MM.1S (cell line): Measurements from ENCODE around the gene NCOA3.

ENCODE experiments used
- DNase-seq: peaks from one replicate; pipeline ENCODE4 v3.0.0-alpha.2; 2015
- H2AFZ ChIP-seq: fragments of 300-600 bp; sonication (generic); 2 replicates; pipeline ENCODE4 v1.6.0; 2016; ENCODE audit warnings: antibody characterized with exemption, low read length
- H3F3A ChIP-seq: fragments of 300-600 bp; sonication (generic); 2 replicates; pipeline ENCODE4 v1.6.1; 2016; ENCODE audit warnings: mild to moderate bottlenecking, antibody characterized with exemption, low read length, moderate library complexity, mixed read lengths; ENCODE audit not compliant: insufficient read depth
- H3K27ac ChIP-seq: fragments of 300-600 bp; sonication (generic); 2 replicates; pipeline ENCODE4 v1.5.1; 2016; ENCODE audit warnings: mild to moderate bottlenecking, low read length
- H3K27me3 ChIP-seq: fragments of 300-600 bp; sonication (generic); replicated peaks from 2 replicates; pipeline ENCODE4 v1.6.0; 2016; ENCODE audit warnings: low read length; ENCODE audit not compliant: insufficient read depth
- H3K36me3 ChIP-seq: fragments of 300-600 bp; sonication (generic); replicated peaks from 2 replicates; pipeline ENCODE4 v1.6.1; 2016; ENCODE audit warnings: mild to moderate bottlenecking, low read length, mixed read lengths; ENCODE audit not compliant: insufficient read depth
- H3K4me1 ChIP-seq: fragments of 300-600 bp; sonication (generic); 2 replicates; pipeline ENCODE4 v1.6.1; 2016; ENCODE audit warnings: low read length, mixed read lengths
- H3K4me2 ChIP-seq: fragments of 300-600 bp; sonication (generic); 2 replicates; pipeline ENCODE4 v1.6.0; 2016; ENCODE audit warnings: low read depth, low read length
- H3K4me3 ChIP-seq: fragments of 300-600 bp; sonication (generic); 2 replicates; pipeline ENCODE4 v1.5.1; 2016; ENCODE audit warnings: low read length, mixed read lengths
- H3K79me2 ChIP-seq: fragments of 300-600 bp; sonication (generic); 2 replicates; pipeline ENCODE4 v1.6.1; 2016; ENCODE audit warnings: mixed run types, low read length, mixed read lengths
- H3K9ac ChIP-seq: fragments of 300-600 bp; sonication (generic); 2 replicates; pipeline ENCODE4 v1.6.1; 2016; ENCODE audit warnings: low read length, mixed read lengths
- H3K9me2 ChIP-seq: fragments of 300-600 bp; sonication (generic); replicated peaks from 2 replicates; pipeline ENCODE4 v1.6.1; 2016; ENCODE audit warnings: mild to moderate bottlenecking, low read length, mixed read lengths; ENCODE audit not compliant: insufficient read depth
- H3K9me3 ChIP-seq: fragments of 300-600 bp; sonication (generic); replicated peaks from 2 replicates; pipeline ENCODE4 v1.6.1; 2016; ENCODE audit warnings: mild to moderate bottlenecking, low read length, mixed read lengths; ENCODE audit not compliant: insufficient read depth
- H4K20me1 ChIP-seq: fragments of 300-600 bp; sonication (generic); 2 replicates; pipeline ENCODE4 v1.6.1; 2016; ENCODE audit warnings: mild to moderate bottlenecking, low read length, moderate library complexity, mixed read lengths; ENCODE audit not compliant: insufficient read depth
- EZH2 ChIP-seq: fragments of 300-600 bp; sonication (generic); optimal IDR thresholded peaks from 2 replicates; pipeline ENCODE3; 2017; ENCODE audit warnings: low read depth, mild to moderate bottlenecking, antibody characterized with exemption, low read length, mixed read lengths
- EZH2phosphoT487 ChIP-seq: fragments of 300-600 bp; sonication (generic); IDR thresholded peaks from 2 replicates; pipeline ENCODE4 v1.6.1; 2018; ENCODE audit warnings: antibody characterized with exemption, low read length
- TF ChIP-seq, protein P1 (sequence below): fragments of 300-600 bp; sonication (generic); IDR thresholded peaks from 2 replicates; pipeline ENCODE4 v1.5.1; 2016; ENCODE audit warnings: antibody characterized with exemption, low read length, mixed read lengths

The NCOA3 gene

DNA sequence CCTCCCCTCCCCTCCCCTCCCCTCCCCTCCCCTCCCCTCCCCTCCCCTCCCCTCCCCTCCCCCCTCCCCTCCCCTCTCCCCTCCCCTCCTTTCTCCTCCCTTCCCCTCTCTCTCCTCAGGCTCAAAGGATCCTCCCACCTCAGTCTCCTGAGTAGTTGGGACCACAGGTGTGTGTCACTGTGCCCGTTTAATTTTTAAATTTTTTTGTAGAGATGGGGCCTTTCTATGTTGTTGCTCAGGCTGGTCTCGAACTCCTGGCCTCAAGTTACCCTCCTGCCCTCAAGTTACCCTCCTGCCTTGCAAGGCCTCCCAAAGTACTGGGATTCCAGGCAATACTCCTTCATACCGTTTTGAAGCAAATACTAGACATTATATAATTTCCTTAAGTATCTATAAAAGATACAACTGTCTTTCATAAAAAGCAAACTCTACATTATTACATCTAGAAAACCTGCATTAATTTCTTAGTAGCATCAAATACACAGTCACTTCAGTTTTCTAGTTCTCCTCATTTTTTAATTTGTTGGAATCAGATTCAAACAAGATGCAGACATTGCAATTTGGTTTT is 39.8 kb downstream of the NCOA3 start:
- peaks cover 15% of the 10 kb centered on the region; the same call in 1 of the 2 replicates for H4K20me1 ChIP-seq
- no peaks in the 10 kb centered on the region for H3K9me3 ChIP-seq
- no peaks in the 10 kb centered on the region for H3F3A ChIP-seq

DNA sequence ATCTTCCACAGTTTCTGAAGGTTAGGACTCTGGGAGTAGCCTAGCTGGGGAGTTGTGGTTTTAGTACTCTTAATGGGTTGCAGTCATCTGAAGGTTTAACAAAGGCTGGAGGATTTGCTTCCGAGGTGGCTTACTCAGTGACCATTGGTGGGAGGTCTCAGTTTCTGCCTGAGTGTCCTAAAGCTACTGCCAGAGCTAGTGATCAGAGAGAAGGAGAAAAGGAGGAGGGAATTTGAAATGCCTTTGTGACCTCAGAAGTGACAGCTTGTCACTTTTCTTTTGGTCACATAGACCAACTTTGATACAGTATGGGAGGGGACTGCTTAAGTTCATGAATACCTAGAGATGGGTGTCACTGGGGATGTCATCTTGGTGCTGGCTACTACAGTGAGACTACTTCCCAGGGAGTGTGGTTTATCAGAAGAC is 41.3 kb downstream of the NCOA3 start:
- DNase-seq: no peak
- Histone ChIP-seq H3K9ac (no peak overlapping the region), H3K9me2 (no peaks in the 10 kb centered on the region), H4K20me1 (peaks cover 15% of the 10 kb centered on the region; the same call in 1 of the 2 replicates), H3K27me3 (no peaks in the 10 kb centered on the region), H3K4me2 (no peak overlapping the region), H3K9me3 (no peaks in the 10 kb centered on the region), H3F3A (no peaks in the 10 kb centered on the region), H3K4me3 (no peak overlapping the region), H3K27ac (no peak overlapping the region), H3K4me1 (peaks cover 6% of the 10 kb centered on the region; the same call in 1 of the 2 replicates), H3K36me3 (no peaks in the 10 kb centered on the region), H3K79me2 (peaks cover 96% of the 10 kb centered on the region), H2AFZ (no peak overlapping the region)
- TF ChIP-seq, protein P1, sequence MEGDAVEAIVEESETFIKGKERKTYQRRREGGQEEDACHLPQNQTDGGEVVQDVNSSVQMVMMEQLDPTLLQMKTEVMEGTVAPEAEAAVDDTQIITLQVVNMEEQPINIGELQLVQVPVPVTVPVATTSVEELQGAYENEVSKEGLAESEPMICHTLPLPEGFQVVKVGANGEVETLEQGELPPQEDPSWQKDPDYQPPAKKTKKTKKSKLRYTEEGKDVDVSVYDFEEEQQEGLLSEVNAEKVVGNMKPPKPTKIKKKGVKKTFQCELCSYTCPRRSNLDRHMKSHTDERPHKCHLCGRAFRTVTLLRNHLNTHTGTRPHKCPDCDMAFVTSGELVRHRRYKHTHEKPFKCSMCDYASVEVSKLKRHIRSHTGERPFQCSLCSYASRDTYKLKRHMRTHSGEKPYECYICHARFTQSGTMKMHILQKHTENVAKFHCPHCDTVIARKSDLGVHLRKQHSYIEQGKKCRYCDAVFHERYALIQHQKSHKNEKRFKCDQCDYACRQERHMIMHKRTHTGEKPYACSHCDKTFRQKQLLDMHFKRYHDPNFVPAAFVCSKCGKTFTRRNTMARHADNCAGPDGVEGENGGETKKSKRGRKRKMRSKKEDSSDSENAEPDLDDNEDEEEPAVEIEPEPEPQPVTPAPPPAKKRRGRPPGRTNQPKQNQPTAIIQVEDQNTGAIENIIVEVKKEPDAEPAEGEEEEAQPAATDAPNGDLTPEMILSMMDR: no peak
- no peak for TF ChIP-seq EZH2phosphoT487
- TF ChIP-seq EZH2: no peak

More for the DNA sequence above, 39.8 kb downstream of the NCOA3 start:
- DNase-seq: no peak
- Histone ChIP-seq H3K4me1 (peaks cover 6% of the 10 kb centered on the region; the same call in 1 of the 2 replicates), H2AFZ (no peak overlapping the region), H3K27ac (no peak overlapping the region), H3K4me3 (no peak overlapping the region), H3K9me2 (no peaks in the 10 kb centered on the region), H3K4me2 (no peak overlapping the region), H3K36me3 (no peaks in the 10 kb centered on the region), H3K79me2 (peaks cover 97% of the 10 kb centered on the region), H3K9ac (no peak overlapping the region), H3K27me3 (no peaks in the 10 kb centered on the region)
- TF ChIP-seq, protein P1: no peak
- TF ChIP-seq EZH2 (no peak), EZH2phosphoT487 (no peak)

DNA sequence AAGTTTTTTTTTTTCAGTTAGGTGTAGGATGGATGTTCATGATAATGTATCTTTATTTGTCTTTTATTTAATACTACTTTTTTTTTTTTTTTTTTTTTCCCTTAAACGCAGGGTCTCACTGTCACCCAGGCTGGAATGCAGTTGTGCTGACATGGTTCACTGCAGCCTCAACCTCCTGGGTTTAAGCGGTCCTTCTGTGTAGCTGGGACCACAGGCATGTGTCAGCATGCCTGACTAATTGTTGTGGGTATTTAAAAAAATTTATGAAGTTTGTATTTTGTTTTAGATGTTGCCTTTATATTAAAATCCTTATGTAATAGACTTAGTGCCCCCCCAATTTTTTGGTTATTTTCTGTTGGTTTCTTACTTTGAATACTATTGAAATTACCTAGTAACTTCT is 42.6 kb downstream of the NCOA3 start:
- Histone ChIP-seq H3K9me3 (no peaks in the 10 kb centered on the region), H3K36me3 (no peaks in the 10 kb centered on the region), H3F3A (no peaks in the 10 kb centered on the region), H2AFZ (no peak overlapping the region), H3K4me1 (peaks cover 6% of the 10 kb centered on the region; the same call in 1 of the 2 replicates), H3K79me2 (peaks cover 94% of the 10 kb centered on the region), H3K4me3 (no peak overlapping the region), H3K27me3 (no peaks in the 10 kb centered on the region), H3K9me2 (no peaks in the 10 kb centered on the region), H4K20me1 (peaks cover 15% of the 10 kb centered on the region; the same call in 1 of the 2 replicates), H3K4me2 (no peak overlapping the region), H3K27ac (no peak overlapping the region), H3K9ac (no peak overlapping the region)
- no peak for TF ChIP-seq EZH2
- no peak for TF ChIP-seq EZH2phosphoT487
- TF ChIP-seq, protein P1: no peak
- no peak for DNase-seq
